Fibroblast of gingiva (primary cell): Measurements from ENCODE around the gene NES.

ENCODE experiments used
- DNase-seq: peaks from one replicate; pipeline ENCODE4 v3.0.0-alpha.2; 2011; ENCODE audit warnings: low read depth

The NES gene

DNA sequence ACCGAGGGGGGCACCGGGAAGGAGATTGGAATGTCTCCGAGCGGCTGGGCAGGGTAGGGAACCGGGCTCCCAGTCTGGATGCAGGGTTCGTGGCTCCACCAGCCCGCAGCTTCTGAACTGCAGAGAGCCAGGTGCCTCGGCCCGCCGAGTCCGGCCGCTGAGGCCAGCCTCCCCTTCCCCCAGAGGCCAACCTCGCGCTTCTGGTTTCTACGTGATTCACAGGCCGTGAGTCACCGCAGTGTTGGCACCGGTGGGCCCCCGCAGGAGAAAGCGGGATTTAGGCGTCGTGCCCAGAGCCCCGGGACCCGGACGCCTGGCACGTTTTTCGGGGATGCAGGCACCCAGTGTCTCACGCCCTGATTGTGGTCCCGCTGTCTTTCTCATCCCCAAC, 27.7 kb upstream of the NES start:
- peak; percentile 50 for DNase-seq

DNA sequence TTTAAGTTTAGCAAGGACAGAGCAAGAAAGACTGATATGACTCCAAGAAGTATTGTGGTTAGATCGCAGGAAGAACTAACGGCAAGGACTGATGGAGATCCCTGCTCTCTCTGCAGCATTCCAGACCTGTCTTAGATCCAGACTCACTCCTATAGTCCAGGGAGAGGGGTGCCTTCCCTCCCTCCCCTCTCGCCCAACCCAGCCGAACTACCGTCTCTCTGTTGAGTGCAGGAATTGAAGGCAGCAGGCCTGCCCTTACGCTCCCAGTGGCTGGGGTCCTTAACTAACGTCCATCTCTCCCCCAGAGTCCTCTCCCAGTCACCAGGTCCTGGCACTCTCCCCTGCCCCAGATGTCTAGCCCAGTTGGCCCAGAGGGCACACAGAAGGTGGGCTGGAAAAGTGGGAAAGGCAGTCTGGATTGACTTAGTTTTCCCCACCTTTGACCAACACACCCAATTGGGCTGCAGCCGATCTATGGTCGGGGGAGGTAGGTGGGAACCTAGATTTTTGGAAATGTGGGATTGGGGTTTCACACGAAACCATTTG, 27.0 kb upstream of the NES start:
- no peak for DNase-seq

DNA sequence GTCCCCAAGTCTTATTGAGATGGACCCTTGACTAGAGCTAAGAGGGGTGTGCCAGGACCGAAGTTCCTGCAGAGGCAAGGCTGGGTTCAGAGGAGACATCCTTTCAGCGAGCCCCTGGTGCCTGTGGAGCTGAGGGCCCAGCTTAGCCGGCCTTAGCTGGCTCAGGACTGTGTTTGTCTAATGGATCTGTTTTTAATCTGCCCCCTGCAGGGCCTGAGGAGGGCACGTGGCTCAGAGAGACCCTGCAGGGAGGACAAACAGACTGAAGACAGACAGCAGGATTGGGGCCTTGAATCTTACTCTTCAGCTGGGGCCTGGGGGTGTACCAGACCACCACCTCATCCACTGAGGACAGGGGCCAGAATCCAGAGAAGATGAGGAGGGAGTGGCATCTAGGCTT, 26.5 kb upstream of the NES start:
- no peak for DNase-seq

DNA sequence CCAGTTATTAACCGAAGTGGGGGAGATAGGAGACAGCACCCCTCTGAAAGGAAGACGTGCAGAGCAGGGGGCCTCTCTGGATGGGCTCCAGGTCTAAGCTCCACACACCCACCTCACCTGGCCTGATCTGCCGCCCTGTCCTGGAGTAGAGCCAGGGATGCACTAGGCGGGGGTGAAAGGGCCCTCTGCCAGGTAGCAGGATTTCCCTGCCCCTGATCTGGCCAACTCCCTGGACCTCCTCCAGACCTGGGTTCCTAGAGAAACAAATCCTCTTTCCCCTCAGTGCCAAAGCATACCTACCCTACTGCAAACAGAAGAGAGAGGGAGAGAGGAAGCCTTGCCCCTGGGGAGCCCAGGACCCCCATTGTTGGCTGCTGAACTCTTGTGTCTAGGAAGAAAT, 26.1 kb upstream of the NES start:
- DNase-seq, result no peak

DNA sequence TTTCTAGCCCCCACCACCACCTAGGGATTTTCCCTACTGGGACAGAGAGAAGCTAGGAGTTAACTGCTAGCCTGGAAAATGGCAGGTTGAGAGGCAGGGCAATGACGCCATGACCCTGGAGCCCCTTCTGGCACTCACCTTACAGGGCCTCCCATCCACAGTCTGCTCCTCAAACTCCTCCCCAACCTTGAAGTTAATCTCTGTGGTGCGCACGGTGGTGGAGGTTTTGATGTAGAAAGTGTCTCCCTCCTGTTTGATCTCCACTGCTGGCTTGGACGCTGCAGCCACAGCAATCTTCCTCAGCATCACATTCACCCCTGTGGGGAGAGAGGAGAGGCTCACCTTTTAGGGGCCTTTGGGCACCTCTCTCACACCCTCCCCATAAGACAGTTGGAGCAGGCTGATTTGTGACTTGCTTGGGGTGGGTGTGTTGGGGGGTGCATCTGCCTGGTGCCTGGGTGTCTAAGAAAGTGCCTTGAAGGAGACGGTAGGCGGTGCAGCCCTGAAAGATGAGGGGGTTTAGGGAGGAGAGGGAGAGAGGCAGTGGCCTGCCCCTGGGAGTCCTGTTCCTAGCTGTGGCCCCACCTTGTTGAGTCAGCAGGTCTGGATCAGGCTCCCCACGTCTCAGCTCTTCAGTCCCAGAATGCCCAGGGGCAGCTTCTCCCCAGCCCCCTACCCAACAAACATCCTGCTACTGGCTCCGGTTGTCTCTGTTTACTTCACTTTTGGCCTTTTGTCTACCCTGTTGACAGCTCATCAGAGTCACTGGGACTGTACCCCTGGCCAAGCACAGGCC, 23.7 kb upstream of the NES start:
- DNase-seq, result no peak

DNA sequence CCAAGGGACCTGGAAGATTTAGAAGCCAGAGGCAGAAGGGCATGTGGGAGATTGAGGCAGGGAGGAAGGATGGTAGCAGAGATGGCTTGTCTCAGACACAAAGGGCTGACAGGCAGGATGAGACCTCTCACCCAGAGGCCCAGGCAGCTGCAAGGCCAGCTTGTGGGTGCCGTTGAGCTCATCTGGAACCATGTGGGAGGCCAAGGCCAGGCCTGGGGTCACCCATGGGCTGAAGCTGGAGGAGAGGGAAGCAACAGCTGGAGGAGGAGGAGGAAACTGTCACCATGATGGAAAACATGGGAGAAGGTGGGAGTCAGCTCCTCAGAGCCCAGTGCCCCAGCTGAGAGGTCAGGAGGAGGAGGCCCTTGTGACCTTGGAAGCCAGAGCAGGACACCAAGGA, 21.8 kb upstream of the NES start:
- no peak for DNase-seq

DNA sequence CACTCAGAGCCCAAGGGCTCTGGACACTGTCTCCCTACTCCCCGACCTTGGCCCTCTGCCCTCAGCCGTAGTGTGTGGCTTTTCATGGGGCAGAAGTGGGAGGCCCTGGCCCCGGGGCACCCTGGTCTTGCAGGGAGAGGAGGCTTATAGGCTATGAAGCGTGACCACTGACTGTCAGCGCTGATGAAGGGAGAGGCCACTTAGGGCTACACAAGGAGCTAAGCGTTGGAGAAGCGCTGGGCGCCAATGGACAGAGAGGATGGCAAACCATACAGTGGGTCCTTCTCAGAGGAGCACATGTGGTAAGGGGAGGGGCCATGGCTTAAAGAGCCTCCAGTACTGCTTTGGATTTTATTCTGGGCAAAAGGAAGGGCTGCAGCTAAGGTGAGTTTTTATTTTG, 20.3 kb upstream of the NES start:
- no peak for DNase-seq

DNA sequence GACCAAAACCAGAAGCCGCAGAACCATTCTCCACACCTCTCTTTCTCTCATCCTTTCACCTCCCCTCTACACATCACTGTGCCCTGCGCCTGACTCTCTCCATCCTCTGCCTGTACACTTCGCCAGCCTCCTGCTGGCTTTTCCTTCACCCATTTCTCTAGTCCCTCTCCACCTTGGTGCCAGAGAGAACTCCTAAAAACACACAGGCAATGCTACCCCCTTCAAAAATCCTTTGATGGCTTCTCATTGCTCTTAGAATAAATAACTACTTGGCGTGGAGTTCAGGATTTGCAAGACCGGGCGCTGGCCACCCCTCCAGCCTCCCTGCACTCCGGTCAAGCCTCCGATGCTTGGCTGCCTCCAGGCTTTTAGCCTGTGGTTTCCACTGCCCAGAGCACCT, 19.5 kb upstream of the NES start:
- DNase-seq, result no peak

DNA sequence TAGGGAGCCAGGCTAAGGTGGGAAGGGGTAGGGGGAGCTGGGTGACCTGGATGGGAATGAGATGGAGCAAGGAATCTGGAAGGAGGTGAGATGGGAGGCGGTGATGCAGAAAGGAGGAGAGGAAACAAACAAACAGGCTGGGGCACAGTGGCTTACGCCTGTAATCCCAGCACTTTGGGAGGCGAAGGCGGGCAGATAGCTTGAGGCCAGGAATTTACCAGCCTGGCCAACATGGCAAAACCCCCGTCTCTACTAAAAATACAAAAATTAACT, 17.4 kb upstream of the NES start:
- no peak for DNase-seq

DNA sequence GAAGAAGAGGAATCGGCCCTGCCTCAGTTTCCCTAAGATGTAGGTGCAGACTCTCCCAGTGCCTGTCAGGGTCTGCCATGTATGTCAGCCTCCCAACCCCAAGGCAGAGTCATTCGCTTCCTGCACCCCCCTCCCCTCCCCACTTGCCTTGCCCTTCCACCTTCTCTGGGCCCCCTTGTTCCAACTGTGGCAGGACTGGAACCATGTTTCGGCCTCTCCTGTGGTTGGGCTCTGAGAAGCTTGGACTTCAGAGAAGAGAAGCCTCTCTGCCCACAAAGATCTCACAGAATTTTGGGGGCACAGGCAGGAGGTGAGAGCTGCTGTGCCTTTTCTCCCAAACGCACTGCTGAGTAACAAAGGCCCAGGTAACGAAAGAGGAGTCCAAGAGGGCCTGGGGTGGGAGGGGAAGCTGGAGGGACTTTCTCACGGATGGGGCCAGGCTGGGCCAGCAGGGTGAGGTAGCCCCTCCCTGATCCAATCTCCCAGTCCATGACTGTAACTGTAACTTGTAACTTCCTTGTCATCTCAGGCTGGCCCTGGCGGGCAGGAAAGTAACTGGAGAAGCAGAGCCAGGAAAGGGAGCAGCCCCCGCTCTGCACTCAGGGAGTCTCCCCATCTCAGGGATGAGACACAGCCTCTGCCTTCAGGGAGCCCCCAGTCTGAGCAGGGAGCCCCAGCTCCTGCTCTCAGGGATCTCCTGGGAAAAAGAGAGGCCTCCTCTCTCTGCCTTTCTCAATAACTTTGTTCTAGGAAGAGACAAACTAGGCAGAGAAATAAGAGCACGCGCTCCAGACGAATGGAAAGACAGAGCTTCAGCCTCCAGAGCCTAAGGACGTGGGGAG, 16.9 kb upstream of the NES start:
- no peak for DNase-seq

DNA sequence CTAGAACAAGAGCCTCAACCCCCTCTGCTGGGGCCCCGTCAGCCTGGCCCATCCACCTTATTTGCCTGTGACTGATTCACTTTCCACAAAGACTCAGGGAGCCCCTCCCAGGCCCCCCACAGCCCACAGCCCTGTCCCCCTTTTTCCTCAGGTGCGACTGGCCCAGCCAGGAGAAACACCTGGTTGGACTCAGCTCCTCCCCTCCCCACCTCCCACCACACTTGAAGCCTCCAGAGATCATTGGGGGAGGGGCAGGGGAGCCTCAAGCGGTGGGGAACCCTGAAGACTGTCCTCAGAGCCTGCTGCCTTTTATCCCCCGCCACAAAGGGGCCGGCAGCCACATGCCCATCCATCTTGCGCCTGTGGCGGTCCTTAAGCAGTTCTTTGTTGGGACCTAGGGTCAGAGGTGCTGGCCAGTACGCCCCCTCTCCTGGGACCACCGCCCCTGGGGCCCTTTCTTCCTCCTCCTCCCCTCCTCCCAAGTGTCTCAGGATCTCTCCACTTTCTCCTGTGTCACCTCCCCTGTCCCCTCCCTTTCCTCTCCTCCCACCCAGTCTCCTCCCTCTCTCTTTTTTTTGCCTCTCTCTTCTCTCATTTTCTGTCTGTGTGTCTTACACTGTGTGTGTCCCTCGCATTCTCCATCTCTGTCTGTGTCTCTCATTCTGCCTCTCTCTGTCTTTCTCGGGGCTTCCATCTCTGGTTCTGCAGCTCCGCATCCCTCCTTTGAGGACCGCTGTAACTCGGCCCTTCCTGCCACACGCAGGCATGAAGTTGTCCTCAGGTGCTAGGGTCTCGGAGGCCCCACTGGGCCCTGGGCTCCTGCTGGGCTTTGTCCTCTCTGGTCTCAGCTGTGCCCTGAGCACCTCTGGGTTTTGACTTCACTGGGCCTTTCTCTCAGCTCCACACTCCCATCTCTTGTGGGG, 16.0 kb upstream of the NES start:
- no peak for DNase-seq

DNA sequence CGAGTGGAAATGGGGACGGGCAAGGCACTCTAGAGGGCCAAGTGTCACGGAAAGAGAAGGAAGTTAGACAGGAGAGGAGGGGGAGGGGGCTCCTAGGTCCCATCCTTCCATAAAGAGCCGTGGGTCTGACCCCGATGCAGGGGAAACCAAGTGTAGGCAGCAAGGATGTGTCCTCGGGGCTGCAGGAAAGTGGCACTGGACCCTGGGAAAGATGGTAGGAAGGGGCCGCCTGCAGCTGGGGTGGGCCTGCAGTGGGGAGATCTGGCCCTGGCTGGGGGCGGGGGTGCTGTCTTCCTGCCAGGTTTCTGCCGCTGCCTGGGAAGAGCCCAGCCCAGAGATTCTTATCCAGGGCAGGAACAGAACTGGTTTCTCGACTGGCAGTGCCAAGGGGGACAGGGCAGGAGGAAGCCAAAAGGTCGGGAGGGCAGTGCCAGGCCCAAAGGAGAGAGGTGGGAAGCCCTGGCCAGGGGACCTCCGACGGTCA, 15.3 kb upstream of the NES start:
- no peak for DNase-seq

DNA sequence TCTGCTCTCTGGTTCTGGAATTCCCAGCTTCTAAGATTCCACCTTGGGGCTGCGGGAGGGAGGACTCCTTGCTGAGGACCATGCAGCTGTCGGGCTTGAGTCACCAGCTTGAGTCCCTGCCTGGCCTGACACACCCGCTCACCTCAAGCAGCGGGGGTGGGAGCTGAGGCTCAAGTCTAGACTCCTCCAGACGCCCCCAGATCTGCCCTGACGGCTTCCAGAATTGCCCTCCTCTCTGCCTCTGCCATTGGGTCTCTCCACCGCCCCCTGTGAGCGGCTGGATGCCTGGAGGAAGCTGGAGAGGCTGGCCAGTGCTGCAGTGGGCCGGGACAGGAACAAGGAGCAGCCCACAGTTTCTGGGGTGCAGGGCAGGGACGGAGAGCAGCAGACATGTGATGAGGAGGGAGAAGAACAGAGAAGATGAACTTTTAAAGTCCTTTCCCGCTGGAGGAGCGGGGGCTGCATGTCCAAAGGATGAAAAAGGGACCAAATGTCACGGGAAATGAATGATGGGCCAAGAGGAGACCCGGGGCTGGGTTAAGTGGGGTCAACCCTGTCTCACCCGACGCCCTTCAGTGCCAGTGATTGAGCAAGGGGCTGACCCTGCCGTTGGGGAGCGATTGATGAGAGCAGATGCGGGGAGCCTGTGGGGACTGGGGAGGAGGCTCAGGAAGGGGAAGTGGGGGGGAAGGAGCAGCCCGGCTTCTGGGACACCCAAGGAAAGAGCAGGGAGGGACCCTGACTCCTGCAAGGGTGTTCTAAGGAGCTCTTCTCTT, 14.6 kb upstream of the NES start:
- no peak for DNase-seq

DNA sequence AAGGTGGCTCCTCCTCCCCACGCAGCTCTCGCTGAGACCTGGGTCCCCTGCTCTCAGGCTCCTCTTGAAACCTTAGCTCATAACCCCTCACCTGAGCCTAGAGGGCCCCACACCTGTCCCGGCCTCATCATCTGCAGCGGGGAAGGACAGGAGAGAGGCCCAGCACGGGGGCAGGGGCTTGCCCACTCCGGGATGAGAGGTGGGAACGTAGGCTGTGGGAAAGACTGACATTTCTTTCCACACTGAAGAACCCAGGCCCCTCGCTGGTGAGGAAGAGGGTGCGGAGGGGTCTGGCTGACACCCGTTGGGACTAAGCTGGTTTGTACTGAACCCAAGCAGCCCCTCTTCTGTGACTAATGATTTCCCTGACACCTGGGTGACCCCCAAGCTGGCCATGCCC, 14.0 kb upstream of the NES start:
- DNase-seq, result no peak

DNA sequence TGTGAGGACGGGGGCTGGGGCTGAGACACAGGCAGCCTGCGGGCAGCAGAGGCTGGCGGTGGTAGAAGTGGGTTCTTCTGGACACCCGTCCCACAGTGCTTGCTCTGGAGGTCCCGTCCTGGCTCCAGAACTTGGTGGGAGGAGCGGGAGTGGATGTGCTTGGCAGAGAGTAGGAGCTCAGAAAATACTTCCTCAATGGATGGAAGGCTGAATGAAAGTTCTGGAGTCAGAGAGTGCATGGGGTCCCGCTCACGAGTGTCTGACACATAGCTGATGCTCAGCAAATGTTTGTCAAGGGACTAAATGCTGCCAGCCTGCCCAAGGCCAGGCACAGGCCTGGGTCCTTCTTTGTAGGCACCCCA, 13.4 kb upstream of the NES start:
- no peak for DNase-seq

DNA sequence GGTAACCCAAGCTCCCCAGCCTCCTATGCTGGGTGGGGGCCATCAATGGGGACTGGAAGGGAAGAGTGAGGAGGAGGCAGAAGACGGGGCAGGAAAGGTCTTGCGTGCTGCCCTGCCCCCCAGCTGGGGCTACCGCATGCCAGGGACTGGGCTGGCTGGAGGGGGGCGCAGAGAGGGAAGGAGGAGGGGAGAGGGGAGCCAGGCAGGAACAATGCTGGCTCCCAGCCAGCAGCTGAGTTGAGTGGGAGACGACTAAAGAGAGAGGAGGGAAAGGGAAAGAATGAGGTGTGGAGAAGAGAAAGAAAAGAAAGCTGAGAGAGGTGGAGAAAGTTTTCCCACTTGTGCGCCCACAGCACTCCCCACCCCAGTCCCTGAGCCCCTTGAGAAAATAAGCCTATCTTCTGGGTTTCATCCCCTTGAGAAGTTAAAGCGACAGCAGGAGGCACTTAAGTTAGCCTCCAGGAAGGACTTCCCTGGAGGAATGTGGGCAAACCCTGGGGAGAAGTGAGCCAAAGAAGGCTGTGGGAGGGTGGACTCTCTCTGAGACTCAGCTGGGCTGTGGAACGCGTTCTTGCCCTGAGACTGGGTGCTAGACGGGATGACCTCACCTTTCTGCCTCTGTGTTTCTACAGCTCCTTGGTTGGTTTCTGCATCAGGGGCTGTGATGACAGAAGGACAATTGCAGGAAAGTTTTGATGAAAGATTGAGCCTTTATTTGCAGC, 12.9 kb upstream of the NES start:
- no peak for DNase-seq

DNA sequence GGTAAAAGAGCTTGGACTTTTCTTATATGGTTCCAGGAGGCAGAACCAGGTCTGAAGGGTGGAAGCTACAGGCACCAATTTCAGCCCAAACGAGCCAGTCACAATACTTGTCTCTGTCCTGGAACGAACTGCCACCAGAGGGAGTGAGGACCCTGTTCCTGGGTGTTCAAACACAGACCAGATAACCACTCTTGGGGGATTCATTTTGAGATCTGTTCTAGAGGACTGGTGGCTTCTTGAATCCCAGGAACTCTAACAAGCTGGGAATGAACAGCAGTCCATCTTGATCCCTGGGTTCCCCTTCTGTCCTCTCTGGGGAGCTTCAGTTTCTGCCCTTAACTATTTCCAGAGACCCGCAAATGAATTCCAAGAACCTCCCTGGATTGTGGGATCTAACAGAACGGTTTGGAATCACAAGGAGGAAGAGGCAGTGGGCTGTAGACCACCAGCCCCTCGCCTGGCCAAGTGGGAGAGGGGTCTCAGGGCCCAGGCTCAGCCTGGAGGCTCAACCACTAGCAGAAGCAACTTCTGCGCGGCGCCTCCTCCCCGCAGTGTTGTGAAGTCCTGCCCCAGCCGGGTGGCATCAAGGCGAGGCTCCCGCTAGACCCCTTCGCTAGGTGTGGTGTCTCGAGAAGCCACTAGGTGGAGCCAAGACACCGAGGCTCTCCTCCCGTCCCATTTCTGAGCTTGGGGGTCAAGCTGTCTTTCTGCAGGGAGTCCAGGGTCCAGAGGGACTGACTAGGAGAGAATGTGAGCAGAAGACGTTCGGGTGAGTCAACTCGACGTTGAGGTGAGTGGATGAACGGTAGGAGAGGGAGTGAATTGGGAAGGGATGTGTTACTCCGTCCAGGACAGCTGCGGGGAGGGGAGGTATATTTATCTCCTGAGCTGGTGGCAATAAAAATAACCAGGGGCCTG, 12.1 kb upstream of the NES start:
- DNase-seq, result peak; percentile 79

DNA sequence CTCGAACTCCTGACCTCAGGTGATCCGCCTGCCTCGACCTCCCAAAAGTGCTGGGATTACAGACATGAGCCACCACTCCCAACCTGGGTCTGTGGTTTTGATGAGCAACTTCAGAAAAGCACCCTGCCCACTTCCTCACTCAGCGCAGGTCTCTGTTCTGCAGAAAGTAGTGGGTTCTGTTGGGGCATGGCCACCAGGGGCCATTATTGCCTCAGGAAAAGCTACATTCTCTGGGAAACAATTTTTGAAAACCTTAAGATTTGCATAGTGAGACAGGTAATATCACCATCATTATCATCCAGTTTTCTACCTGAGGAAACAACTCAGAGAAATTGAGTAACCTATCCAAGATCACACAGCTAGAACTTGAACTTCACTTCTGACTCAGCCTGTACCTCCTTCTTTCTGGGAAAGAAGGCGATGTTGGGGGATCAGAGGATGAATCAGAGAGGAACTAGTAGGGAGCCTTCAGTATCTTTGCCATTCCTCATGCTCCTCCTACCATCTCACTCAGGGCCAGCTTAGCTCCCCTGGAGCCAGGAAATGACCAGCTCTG, 7.1 kb upstream of the NES start:
- no peak for DNase-seq

DNA sequence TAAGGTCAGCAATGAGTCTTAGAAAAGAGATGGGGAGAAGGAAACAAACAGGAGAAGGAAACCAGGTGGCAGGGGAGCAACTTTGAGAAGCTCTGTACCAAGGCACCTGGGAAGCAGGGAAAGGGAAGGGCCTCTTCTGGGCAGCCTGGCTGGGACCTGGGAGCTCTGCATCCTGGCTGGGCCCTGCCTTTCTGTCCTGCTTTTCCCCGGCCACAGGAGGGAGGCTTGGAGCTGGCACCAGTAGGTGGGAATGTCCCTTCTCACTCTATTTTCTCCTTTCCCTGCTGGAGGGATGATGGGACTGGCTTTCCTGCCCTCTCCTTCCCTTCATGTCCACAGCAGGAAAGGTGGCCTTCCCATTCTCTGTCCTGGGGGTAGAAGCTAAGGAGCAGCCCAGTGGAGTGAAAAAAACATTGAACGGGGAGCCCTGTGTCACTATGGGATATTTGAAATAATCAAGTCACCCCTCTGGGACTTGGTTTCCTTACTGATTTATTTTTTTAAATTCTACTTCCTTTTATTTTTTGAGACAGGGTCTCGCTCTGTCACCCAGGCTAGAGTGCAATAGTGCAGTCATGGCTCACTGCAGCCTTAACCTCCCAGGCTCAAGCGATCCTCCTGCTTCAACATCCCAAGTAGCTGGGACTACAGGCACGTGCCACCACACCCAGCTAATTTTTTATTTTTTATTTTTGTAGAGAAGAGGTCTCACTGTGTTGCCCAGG, 5.1 kb upstream of the NES start:
- no peak for DNase-seq
